Middle frontal gyrus (tissue), 1 donor: ENCODE data around the gene SERPINC1.
"Not testable (repeated sequence)": the region's sequence is repeated elsewhere in the genome, so short reads cannot be mapped to it uniquely, and the experiment has no call there.

Experiments
- DNase-seq: peaks from one replicate; pipeline ENCODE4 v3.0.0-alpha.2; 2015; ENCODE audit warnings: low spot score; ENCODE audit errors: extremely low spot score

Gene SERPINC1

DNA sequence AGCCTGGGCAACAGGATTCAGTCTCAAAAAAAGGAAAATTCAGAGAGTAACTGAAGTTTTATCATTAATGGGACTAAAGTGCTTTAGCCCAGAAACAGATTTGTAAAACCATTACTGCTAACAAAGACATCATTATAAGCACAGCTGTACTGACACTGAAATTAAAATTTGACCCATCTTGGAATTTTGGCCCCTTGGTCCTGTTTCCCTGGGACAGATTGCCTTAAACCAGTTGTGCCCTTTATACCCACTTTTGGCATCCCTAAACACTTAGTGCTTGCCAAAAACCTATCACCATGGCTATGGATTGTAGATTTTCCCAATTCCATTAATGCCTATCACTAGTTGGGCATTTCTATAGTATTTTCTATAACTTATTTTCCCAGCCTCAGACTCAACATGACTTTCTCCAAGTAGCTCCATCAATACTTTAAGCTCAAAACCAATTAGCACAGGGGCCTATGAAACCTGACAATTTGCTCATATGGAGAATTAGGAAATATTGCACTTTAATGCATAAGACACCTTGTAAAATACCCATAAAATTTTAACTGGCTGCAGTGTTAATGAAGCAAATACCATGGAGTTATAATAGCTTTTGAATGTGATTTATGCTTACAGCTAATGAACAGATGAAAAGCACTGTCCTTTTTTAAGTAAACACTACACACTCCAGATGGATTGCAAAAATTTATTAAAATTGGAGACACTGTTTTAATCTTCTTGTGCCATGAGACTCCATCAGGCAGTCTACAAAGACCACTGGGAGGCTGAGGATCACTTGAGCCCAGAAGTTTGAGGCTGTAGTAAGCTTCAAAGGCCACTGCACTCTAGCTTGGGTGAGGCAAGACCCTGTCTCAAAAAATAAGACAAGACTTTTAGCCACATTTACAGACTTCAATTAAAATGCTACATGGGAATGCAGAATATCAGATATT, 53.6 kb downstream of the SERPINC1 start:
- no peak for DNase-seq

DNA sequence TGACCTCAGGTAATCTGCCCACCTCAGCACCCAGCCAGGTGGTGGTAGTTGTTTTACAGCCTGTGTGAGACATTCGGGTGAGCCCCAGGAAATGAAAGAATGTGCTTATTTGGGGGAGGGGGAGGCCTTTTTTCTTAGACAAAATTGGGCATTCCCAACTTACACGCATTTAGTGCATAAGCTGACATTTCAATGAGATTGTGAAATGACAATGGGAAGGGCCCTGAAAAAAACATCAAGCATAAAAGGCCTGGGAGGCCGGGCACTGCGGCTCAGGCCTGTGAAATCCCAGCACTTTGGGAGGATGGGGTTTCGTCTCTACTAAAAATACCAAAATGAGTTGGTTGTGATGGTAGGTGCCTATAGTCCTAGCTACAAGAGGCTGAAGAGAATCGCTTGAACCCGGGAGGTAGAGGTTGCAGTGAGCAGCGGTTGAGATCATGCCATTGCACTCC, 54.3 kb downstream of the SERPINC1 start:
- no peak for DNase-seq

DNA sequence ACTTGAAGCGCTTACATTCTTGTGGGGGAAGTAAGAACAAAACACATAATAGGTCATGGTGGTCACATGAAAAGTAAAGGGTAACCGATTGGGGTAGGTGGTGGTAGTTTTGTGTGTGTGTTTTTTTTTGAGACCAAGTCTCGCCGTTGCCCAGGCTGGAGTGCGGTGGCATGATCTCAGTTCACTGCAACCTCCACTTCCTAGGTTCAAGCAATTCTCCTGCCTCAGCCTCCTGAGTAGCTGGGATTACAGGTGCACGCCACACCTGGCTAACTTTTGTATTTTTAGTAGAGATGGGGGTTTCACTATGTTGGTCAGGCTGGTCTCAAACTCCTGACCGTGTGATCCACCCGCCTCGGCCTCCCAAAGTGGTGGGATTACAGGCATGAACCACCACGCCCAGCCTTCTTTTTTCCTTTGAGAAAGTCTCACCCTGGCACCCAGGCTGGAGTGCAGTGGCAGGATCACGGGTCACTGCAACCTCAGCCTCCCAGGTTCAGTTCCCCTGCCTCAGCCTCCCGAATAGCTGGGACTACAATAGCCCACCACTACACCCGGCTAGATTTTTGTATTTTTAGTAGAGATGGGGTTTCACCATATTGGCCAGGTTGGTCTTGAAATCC, 54.9 kb downstream of the SERPINC1 start:
- DNase-seq, result not testable (repeated sequence)

- DNase-seq, result no peak
Observed at GRCh38 chr1:173861731-173862145, 55.4 kb downstream of the SERPINC1 start.

- DNase-seq, result no peak
Observed at GRCh38 chr1:173860065-173860464, 57.1 kb downstream of the SERPINC1 start.

DNA sequence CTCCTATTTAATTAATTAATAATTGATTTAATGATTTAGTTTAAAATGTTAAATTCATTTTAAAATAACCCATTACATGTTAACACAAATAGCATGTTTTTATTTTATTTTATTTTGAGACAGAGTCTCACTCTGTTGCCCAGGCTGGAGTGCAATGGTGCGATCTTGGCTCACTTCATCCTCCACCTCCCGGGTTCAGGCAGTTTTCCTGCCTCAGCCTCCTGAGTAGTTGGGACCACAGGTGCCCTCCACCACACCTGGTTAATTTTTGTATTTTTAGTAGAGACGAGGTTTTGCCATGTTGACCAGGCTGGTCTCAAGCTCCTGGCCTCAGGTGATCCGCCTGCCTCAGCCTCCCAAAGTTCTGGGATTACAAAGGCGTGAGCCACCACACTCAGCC, 57.6 kb downstream of the SERPINC1 start:
- DNase-seq, result not testable (repeated sequence)

DNA sequence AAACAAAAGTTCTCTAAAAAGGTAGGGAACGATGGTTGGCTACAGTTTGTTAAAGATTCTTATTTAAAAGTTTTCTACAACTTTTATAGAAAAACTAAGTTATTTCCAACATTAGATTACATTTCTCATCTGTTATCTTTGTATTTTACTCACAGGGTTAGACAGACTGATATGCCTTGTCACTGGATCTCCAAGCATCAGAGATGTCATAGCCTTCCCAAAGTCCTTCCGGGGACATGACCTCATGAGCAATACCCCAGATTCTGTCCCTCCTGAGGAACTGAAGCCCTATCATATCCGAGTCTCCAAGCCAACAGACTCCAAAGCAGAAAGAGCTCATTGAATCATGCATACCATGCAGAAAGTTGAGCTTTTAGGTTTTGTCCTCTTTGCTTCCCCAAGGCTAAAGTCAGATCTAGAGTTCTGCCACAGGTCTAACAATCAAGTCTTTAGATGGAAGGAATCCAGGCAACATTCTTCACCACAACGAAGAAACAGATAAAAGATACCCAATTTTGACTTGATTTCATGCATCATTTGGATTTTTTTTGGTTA, 59.7 kb downstream of the SERPINC1 start:
- no peak for DNase-seq

DNA sequence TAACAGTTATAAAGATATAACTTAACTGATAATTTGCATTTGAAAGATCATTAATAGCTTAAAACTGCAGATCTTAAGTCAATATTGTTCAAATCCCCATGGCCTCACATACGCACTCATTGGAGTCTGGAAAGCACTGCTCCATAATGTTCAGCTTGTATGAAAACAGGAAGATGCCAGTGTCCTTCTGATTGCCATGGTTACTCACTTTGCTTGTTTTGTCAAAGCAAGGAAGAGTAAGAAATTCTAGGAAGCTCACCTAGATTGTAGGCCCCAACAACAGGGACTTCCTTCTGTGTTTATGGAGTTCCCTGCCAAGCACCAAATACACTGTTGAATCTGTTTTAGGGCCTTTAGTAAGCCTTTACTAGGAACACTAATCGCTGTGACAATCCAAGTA, 60.2 kb downstream of the SERPINC1 start:
- DNase-seq, result no peak

DNA sequence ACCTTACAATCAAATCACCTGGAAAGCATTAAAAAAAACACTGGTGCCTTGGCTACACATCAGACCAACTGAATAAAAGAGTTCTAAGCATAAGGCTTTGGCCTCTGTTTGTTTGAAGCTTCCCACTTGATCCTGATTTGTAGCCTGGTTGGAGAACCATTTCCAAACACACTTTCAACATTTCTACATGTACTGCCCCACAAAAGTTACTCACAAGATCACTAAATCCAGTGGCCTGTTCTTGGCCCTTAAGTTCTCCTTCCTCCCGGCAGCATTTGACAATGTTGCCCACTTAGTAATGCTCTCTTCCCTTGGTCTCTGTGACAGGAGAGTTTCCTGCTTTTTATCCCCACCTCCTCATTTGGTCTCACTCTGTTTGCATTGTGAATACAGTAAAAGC, 61.1 kb downstream of the SERPINC1 start:
- DNase-seq, result no peak
